Activated CD4-positive, alpha-beta T cell treated with anti-CD3 and anti-CD28 coated beads for 36 hours (primary cell): Measurements from ENCODE around the gene ATOH7. TPM values are rescaled to one million over a fixed set of nuclear protein-coding genes. Genes with fewer than 3 reads are reported as not detected.
A peak's percentile ranks its signal among the peaks of the same experiment; 100 is the strongest.

Experiments used
- ATAC-seq: fragments of 200-7000 bp; cut with Tn5 transposase; one replicate; pipeline ENCODE4 v1.10.0; 2021; ENCODE audit warnings: mild to moderate bottlenecking, moderate library complexity
- CTCF ChIA-PET: fragments of 350-600 bp; sonication (Branson Sonifier 250); formaldehyde crosslinking; loops from one replicate; lab custom pipeline; 2021; ENCODE audit warnings: antibody characterized with exemption; lab: Charles Lee
- POLR2A ChIA-PET: fragments of 350-600 bp; sonication (Branson Sonifier 250); formaldehyde crosslinking; loops from one replicate; lab custom pipeline; 2021; ENCODE audit warnings: antibody characterized with exemption, inconsistent platforms; lab: Charles Lee
- DNase-seq: peaks from one replicate; pipeline ENCODE4 v3.0.0-alpha.2; 2020
- H3K27ac Mint-ChIP-seq: one replicate; pipeline ENCODE4 v1.8.0; 2021; ENCODE audit warnings: mixed read lengths
- H3K27me3 Mint-ChIP-seq: one replicate; pipeline ENCODE4 v1.8.0; 2021; ENCODE audit warnings: mixed read lengths
- H3K36me3 Mint-ChIP-seq: one replicate; pipeline ENCODE4 v1.8.0; 2021; ENCODE audit warnings: low read depth, mixed read lengths
- H3K4me1 Mint-ChIP-seq: one replicate; pipeline ENCODE4 v1.8.0; 2021; ENCODE audit warnings: mixed read lengths
- H3K4me3 Mint-ChIP-seq: one replicate; pipeline ENCODE4 v1.8.0; 2021; ENCODE audit warnings: mild to moderate bottlenecking, moderate library complexity, mixed read lengths
- H3K9me3 Mint-ChIP-seq: one replicate; pipeline ENCODE4 v1.8.0; 2021; ENCODE audit warnings: low read depth, mixed read lengths
- intact Hi-C, 2 experiments: fragments of 100-400 bp; cut with DNase I in 1 of 2; cut with micrococcal nuclease in 1 of 2; formaldehyde crosslinking; loops; one replicate each; pipeline versions ENCODE4 v1.14.2 to v1.15.1; 2022 to 2024; cut with DNase I, micrococcal nuclease
- total RNA-seq, 2 experiments: library from RNA; stranded (reverse); gene quantifications; one replicate each; pipeline ENCODE4 v1.2.3, GENCODE V29; 2021

ATOH7 gene
- total RNA-seq, 2 experiments from 2014 or later, result not detected

DNA sequence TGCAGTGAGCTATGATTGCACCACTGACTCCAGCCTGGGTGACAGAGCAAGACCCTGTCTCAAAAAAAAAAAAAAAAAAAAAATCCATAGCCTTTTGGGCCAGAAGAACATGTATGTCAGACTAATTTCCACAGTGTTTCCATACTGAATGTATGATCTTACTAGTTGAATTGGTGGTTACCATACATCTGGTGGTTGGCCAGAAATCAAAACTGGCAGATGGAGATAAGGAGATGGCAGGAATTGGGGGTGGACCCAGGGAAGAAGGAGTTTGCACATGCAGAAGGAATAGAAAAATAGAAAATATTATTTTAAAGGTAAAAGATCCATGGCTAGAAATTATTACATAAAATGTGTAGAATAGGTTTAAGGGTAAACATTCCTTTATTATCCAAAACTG is 3.7 kb upstream of the ATOH7 start:
- Mint-ChIP-seq H3K36me3 (no peaks in the 10 kb centered on the region), H3K27me3 (peaks cover 21% of the 10 kb centered on the region), H3K4me3 (no peak overlapping the region), H3K27ac (no peak overlapping the region), H3K4me1 (peaks cover 7% of the 10 kb centered on the region), H3K9me3 (no peaks in the 10 kb centered on the region)
- no peak for ATAC-seq
- ChIA-PET POLR2A (no interaction called here), CTCF (interaction anchor here (0.7 to 1.0 kb wide), 4 partner anchors 21 to 79 kb away, joined by 3 to 4 read pairs (median 4); no protein-coding TSS in a partner anchor)
- DNase-seq, result no peak
- intact Hi-C loops, result no loop called here

DNA sequence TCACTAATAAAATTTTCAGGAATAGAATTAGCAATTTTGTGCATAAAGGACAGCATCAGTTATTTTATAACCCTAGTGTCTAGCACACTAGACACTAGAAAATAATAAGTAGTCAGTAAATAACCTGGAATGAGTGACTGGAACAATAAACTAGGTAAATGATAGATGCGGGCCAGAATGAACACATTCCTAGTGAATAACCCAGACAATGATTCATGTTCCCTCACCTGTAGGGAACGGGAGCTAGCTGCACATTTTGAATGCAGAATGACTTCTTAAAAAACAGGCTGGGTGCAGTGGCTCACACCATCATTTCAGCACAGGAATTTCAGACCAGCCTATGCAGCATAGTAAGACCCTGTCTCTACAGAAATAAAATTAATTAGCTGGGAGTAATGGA is 3.2 kb upstream of the ATOH7 start:
- DNase-seq (no peak), ATAC-seq (no peak)
- Mint-ChIP-seq H3K36me3 (no peaks in the 10 kb centered on the region), H3K4me1 (peaks cover 7% of the 10 kb centered on the region), H3K27ac (no peak overlapping the region), H3K4me3 (no peak overlapping the region), H3K9me3 (no peaks in the 10 kb centered on the region), H3K27me3 (peaks cover 22% of the 10 kb centered on the region)
- CTCF ChIA-PET, result interaction anchor here (0.7 to 1.0 kb wide), 3 partner anchors 20 to 74 kb away, joined by 3 to 4 read pairs (median 4); no protein-coding TSS in a partner anchor
- intact Hi-C loops, result no loop called here
- POLR2A ChIA-PET, result no interaction called here

DNA sequence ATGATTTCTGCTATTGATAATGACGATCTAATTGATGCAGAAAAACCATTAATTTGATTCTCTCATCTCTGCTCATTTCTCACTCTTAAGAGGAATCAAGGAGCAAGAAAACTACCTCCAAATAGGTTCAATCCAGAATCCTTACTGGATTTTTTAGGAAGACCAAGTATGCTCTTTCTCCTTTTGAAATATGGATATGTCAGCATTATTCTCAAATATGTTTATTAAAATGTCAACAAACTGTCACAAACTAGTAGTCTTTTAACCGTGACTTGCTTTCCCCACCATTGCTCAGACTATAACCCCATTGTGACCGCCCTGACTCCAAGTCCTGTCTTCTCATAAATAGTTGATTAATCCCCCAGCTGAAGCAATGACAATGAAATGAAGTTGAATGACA is 1.1 kb upstream of the ATOH7 start:
- CTCF ChIA-PET, result interaction anchor here (1.2 kb wide), 1 partner anchor 378 kb away, joined by 4 read pairs; no protein-coding TSS in a partner anchor
- intact Hi-C loops, result no loop called here

DNA sequence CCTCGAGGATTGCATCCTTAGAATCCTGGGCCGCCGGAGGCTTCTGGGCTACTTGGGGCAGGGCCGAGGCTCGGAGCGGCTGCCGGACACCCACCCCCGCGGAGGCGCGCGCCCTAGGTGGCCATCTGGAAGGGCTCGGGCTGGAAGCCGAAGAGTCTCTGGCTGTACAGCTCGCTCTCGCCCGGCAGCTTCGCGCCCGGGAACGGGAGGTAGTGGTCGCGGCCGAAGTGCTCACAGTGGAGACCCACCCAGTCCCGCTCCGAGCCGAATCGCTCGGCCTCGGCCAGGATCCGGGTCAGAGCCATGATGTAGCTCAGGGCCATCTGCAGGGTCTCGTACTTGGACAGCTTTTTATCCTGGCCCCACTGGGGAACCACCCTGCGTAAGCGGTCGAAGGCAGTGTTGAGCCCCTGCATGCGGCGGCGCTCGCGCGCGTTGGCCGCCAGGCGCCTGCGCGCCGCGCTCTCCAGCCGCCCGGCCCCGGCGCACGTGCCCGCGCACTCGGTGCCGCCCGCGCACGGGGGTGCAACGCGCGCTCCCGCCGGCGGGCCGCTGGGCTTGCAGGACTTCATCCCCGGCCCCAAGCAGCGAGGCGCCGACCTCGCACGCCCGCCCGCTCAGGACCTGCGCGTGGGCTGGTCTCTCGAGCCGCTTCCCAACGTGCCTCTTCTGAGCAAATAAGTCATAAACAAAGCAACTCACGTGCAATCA is 652 bp downstream of the ATOH7 start:
- POLR2A ChIA-PET, result no interaction called here
- Mint-ChIP-seq H3K36me3 (no peaks in the 10 kb centered on the region), H3K4me1 (peaks cover 7% of the 10 kb centered on the region), H3K27me3 (peaks cover 37% of the 10 kb centered on the region), H3K4me3 (peak overlapping the region; percentile 65), H3K9me3 (no peaks in the 10 kb centered on the region), H3K27ac (no peak overlapping the region)
- CTCF ChIA-PET, result interaction anchor here (0.6 to 2.1 kb wide), 9 partner anchors 9 to 857 kb away, joined by 3 to 13 read pairs (median 3); partner anchors contain the start of gene SRGN
- ATAC-seq (peak; percentile 90), DNase-seq (peak; percentile 63)
- intact Hi-C loops, result loop anchor here in 1 of 2 experiments (1.0 kb wide), 1 partner anchor 101 kb away; the partner anchor contains the start of genes HNRNPH3 and PBLD

More for the DNA sequence above, 1.1 kb upstream of the ATOH7 start:
- no peak overlapping the region for H3K4me3 Mint-ChIP-seq
- no peaks in the 10 kb centered on the region for H3K36me3 Mint-ChIP-seq
- no peak for ATAC-seq
- H3K27me3 Mint-ChIP-seq, result peaks cover 32% of the 10 kb centered on the region
- H3K27ac Mint-ChIP-seq, result no peak overlapping the region
- POLR2A ChIA-PET, result no interaction called here
- no peak for DNase-seq
- peaks cover 7% of the 10 kb centered on the region for H3K4me1 Mint-ChIP-seq
- no peaks in the 10 kb centered on the region for H3K9me3 Mint-ChIP-seq

DNA sequence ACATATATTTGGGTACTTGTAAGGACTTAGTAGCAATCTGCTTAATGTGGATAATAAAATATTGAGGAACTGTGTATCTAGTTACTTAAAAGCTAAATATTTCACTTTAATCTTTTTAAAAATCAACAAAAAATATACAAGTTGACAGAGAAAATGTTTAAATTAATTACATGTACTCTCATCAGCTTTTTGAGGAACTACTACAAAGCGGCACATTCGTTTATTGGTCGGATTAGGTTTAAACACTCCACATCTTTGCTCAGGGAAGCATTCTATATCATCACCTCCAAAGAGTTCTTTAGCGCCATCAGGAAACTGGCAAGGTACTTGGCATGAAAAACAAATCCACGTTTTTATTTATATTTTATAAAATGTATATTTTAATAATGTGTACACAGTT is 1.6 kb downstream of the ATOH7 start:
- DNase-seq (no peak), ATAC-seq (no peak)
- Mint-ChIP-seq H3K36me3 (no peaks in the 10 kb centered on the region), H3K27ac (no peak overlapping the region), H3K27me3 (peaks cover 37% of the 10 kb centered on the region), H3K4me3 (peak overlapping the region; percentile 65), H3K4me1 (peaks cover 7% of the 10 kb centered on the region), H3K9me3 (no peaks in the 10 kb centered on the region)
- intact Hi-C loops, result no loop called here
- POLR2A ChIA-PET, result no interaction called here
- CTCF ChIA-PET, result interaction anchor here (0.6 to 2.1 kb wide), 5 partner anchors 13 to 709 kb away, joined by 3 to 13 read pairs (median 3); no protein-coding TSS in a partner anchor

DNA sequence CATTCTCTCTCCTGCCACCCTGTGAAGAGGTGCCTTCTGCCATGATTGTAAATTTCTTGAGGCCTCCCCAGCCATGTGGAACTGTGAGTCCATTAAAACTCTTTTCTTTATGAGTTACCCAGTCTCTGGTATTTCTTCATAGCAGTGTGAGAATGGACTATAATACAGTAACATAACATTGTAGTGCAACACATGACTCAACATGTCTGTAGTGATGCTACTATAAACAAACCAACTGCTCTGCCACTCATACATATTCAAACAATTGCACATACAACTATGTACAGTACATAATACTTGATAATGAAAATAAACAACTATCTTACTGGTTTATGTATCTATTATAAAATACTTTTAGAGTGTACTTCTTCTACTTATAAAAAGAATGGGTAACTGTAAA is 7.1 kb downstream of the ATOH7 start:
- Mint-ChIP-seq H3K27me3 (peaks cover 15% of the 10 kb centered on the region), H3K27ac (no peak overlapping the region), H3K36me3 (no peaks in the 10 kb centered on the region), H3K4me1 (no peaks in the 10 kb centered on the region), H3K9me3 (no peaks in the 10 kb centered on the region), H3K4me3 (no peak overlapping the region)
- CTCF ChIA-PET, result interaction anchor here (0.6 to 4.0 kb wide), 2 partner anchors 12 to 79 kb away, joined by 3 to 16 read pairs; no protein-coding TSS in a partner anchor
- intact Hi-C loops, result no loop called here
- no peak for DNase-seq
- POLR2A ChIA-PET, result no interaction called here
- ATAC-seq, result no peak

GRCh38 chr10:68223535-68224165 is 8.3 kb downstream of the ATOH7 start:
- no peak overlapping the region for H3K27ac Mint-ChIP-seq
- H3K9me3 Mint-ChIP-seq, result no peaks in the 10 kb centered on the region
- ChIA-PET POLR2A (interaction anchor here (0.5 to 0.6 kb wide), 2 partner anchors 105 to 124 kb away, joined by 3 read pairs; no protein-coding TSS in a partner anchor), CTCF (interaction anchor here (1.0 to 4.0 kb wide), 4 partner anchors 9 to 72 kb away, joined by 3 to 16 read pairs (median 6); no protein-coding TSS in a partner anchor)
- intact Hi-C loops, result no loop called here
- peak; percentile 21 for DNase-seq
- peaks cover 7% of the 10 kb centered on the region for H3K27me3 Mint-ChIP-seq
- H3K4me3 Mint-ChIP-seq, result no peak overlapping the region
- H3K36me3 Mint-ChIP-seq, result no peaks in the 10 kb centered on the region
- no peaks in the 10 kb centered on the region for H3K4me1 Mint-ChIP-seq
- ATAC-seq, result no peak

DNA sequence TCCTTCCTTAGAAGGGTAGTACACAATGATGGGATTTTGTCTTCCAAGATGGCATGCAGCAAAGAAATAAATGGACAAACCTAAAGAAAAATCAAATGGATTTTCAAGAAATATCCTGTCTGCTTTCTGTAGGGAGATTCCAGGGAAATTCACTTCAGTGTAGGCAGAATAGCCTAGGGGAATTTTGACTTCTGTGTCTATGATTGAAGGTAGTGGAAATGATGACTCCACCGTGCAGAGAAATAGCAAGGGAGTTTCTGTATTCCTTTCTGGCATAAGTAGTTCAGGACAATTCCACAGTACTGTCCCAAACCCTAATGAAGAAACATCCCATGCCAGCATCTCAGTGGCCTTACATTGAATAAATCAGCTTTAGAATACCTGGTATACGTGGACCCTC is 9.5 kb downstream of the ATOH7 start:
- no peak overlapping the region for H3K27ac Mint-ChIP-seq
- H3K4me1 Mint-ChIP-seq, result no peaks in the 10 kb centered on the region
- POLR2A ChIA-PET, result no interaction called here

GRCh38 chr10:68221196-68221595 is 10.7 kb downstream of the ATOH7 start:
- no peak overlapping the region for H3K4me3 Mint-ChIP-seq
- ChIA-PET CTCF (interaction anchor here (1.3 kb wide), 1 partner anchor 8 kb away, joined by 6 read pairs; no protein-coding TSS in a partner anchor), POLR2A (no interaction called here)
- H3K27ac Mint-ChIP-seq, result no peak overlapping the region
- no peaks in the 10 kb centered on the region for H3K9me3 Mint-ChIP-seq
- ATAC-seq (no peak), DNase-seq (no peak)
- H3K27me3 Mint-ChIP-seq, result no peaks in the 10 kb centered on the region
- H3K4me1 Mint-ChIP-seq, result no peaks in the 10 kb centered on the region
- intact Hi-C loops, result no loop called here
- no peaks in the 10 kb centered on the region for H3K36me3 Mint-ChIP-seq

More for the DNA sequence above, 9.5 kb downstream of the ATOH7 start:
- intact Hi-C loops, result no loop called here
- CTCF ChIA-PET, result interaction anchor here (0.6 to 4.0 kb wide), 3 partner anchors 10 to 71 kb away, joined by 3 to 16 read pairs (median 7); no protein-coding TSS in a partner anchor
- no peak for DNase-seq
- Mint-ChIP-seq H3K9me3 (no peaks in the 10 kb centered on the region), H3K4me3 (no peak overlapping the region), H3K36me3 (no peaks in the 10 kb centered on the region), H3K27me3 (no peaks in the 10 kb centered on the region)
- ATAC-seq, result no peak

GRCh38 chr10:68218786-68219185 is 13.1 kb downstream of the ATOH7 start:
- no peak for DNase-seq
- Mint-ChIP-seq H3K4me3 (no peak overlapping the region), H3K9me3 (no peaks in the 10 kb centered on the region), H3K4me1 (no peaks in the 10 kb centered on the region), H3K27ac (no peak overlapping the region), H3K27me3 (no peaks in the 10 kb centered on the region), H3K36me3 (no peaks in the 10 kb centered on the region)
- ATAC-seq, result no peak
- intact Hi-C loops, result no loop called here
- POLR2A ChIA-PET, result no interaction called here
- CTCF ChIA-PET, result no interaction called here

DNA sequence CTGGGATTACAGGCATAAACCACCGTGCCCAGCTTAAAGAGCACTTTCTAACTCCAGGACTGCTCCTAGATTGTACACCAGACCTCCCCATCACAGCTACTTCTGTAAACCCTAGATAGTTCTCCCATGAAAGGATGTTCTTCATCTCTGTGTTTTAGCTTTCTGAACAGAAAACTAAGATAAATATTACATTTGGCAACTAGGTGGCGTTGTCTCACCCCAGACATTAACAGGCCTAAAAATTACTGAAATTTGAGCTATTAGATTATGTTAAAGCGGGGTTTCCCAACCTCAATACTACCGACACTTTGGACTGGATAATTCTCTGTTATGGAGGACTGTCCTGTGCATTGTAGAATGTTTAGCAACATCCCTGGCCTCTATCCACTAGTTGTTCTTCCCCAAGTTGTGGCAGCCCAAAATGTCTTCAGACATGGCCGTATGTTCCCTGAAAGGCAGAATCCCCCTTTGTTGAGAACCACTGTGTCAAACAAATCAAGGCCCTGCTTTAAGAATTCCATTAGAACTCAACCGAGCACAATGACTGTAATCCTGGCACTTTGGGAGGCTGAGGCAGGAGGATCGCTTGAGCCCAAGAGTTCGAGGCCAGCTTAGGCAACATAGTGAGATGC is 19.1 kb downstream of the ATOH7 start:
- DNase-seq (no peak), ATAC-seq (no peak)
- ChIA-PET POLR2A (interaction anchor here (0.5 kb wide), 1 partner anchor 328 kb away, joined by 6 read pairs; no protein-coding TSS in a partner anchor), CTCF (interaction anchor here (0.6 to 4.4 kb wide), 38 partner anchors 9 to 687 kb away, joined by 3 to 33 read pairs (median 4); partner anchors contain the start of genes ATOH7, HNRNPH3 and PBLD)
- intact Hi-C loops, result loop anchor here (1.0 to 5.0 kb wide), 5 partner anchors 89 to 684 kb away; no protein-coding TSS in a partner anchor
- no peaks in the 10 kb centered on the region for H3K27me3 Mint-ChIP-seq
- no peaks in the 10 kb centered on the region for H3K36me3 Mint-ChIP-seq
- no peaks in the 10 kb centered on the region for H3K4me1 Mint-ChIP-seq
- H3K4me3 Mint-ChIP-seq, result no peak overlapping the region
- H3K27ac Mint-ChIP-seq, result no peak overlapping the region
- H3K9me3 Mint-ChIP-seq, result no peaks in the 10 kb centered on the region
